NCI-H226 (cell line): ENCODE data around the gene DCTPP1.

Experiments
- DNase-seq: peaks from one replicate; pipeline ENCODE4 v3.0.0-alpha.2; 2015

The DCTPP1 gene

GRCh38 chr16:30446203-30446595 lies 16.4 kb upstream of the DCTPP1 start:
- no peak for DNase-seq

GRCh38 chr16:30445408-30446202 lies 15.8 kb upstream of the DCTPP1 start, which contains the start of gene SEPHS2:
SEPHS2 (minus strand) TSS chr16:30445874; CDS start chr16:30445727, 147 bp downstream.
- peak; percentile 98 for DNase-seq

- DNase-seq = no peak
These were observed 15.2 kb upstream of the DCTPP1 start for GRCh38 chr16:30445149-30445407.

GRCh38 chr16:30444231-30445148 lies 14.7 kb upstream of the DCTPP1 start:
- DNase-seq = no peak

- DNase-seq = no peak
These were observed 13.8 kb upstream of the DCTPP1 start for GRCh38 chr16:30443631-30444030.

- no peak for DNase-seq
These were observed 10.0 kb upstream of the DCTPP1 start for GRCh38 chr16:30439720-30440348.

- no peak for DNase-seq
These were observed 9.0 kb upstream of the DCTPP1 start for GRCh38 chr16:30438835-30439234.

GRCh38 chr16:30437511-30438046 lies 7.7 kb upstream of the DCTPP1 start:
- DNase-seq = no peak

GRCh38 chr16:30434852-30435251 lies 5.0 kb upstream of the DCTPP1 start:
- DNase-seq = no peak

GRCh38 chr16:30430428-30430970 lies 669 bp upstream of the DCTPP1 start:
- no peak for DNase-seq

- DNase-seq = no peak
These were observed 482 bp downstream of the DCTPP1 start for GRCh38 chr16:30429418-30429677.

- no peak for DNase-seq
These were observed 1.8 kb downstream of the DCTPP1 start for GRCh38 chr16:30428055-30428454.

- no peak for DNase-seq
These were observed 8.8 kb downstream of the DCTPP1 start for GRCh38 chr16:30421010-30421409.

- DNase-seq = no peak
These were observed 11.3 kb downstream of the DCTPP1 start for GRCh38 chr16:30418350-30419181.

- DNase-seq = peak; percentile 70
These were observed 12.1 kb downstream of the DCTPP1 start for GRCh38 chr16:30417529-30418349.

- no peak for DNase-seq
These were observed 13.0 kb downstream of the DCTPP1 start for GRCh38 chr16:30416624-30417528.

- no peak for DNase-seq
These were observed 13.7 kb downstream of the DCTPP1 start for GRCh38 chr16:30416047-30416603.

- DNase-seq = no peak
These were observed 15.7 kb downstream of the DCTPP1 start for GRCh38 chr16:30414159-30414558.

- DNase-seq = no peak
These were observed 16.6 kb downstream of the DCTPP1 start for GRCh38 chr16:30413112-30413806.
